Lung (tissue), 12 donors: Measurements from ENCODE around the gene CAMK2B. TPM values are rescaled to one million over a fixed set of nuclear protein-coding genes. Genes with fewer than 3 reads are reported as not detected.

Experiments
- ATAC-seq: fragments of 200-7000 bp; cut with Tn5 transposase; one replicate; pipeline ENCODE4 v1.9.1; 2020; ENCODE audit warnings: moderate number of reproducible peaks; ENCODE audit not compliant: insufficient read depth, low FRiP score
- DNase-seq, 3 donors: peaks; one replicate each; pipeline ENCODE4 v3.0.0-alpha.2; 2013 to 2017
- H3K27ac ChIP-seq, 2 donors: one replicate each; pipeline ENCODE4 v1.5.1; 2013; ENCODE audit warnings: mild to moderate bottlenecking in 2 of 2, moderate library complexity in 2 of 2, control low read depth in 1 of 2, inconsistent platforms in 1 of 2, low read depth in 1 of 2, low read length in 1 of 2
- H3K27me3 ChIP-seq, 3 donors: one replicate each; pipeline ENCODE4 v1.5.1; 2013; ENCODE audit warnings: low read length in 2 of 3; ENCODE audit not compliant: control insufficient read depth in 3 of 3, insufficient read depth in 3 of 3
- H3K36me3 ChIP-seq, 4 donors: one replicate each; pipeline ENCODE4 v1.5.1; 2013; ENCODE audit warnings: low read length in 4 of 4, mild to moderate bottlenecking in 1 of 4, moderate library complexity in 1 of 4; ENCODE audit not compliant: control insufficient read depth in 4 of 4, insufficient read depth in 4 of 4
- H3K4me1 ChIP-seq, 5 donors: one replicate each; pipeline ENCODE4 v1.5.1; 2013; ENCODE audit warnings: low read length in 5 of 5, mild to moderate bottlenecking in 2 of 5, moderate library complexity in 1 of 5; ENCODE audit not compliant: control insufficient read depth in 5 of 5, insufficient read depth in 5 of 5
- H3K4me3 ChIP-seq: one replicate; pipeline ENCODE4 v1.5.1; 2013; ENCODE audit warnings: mild to moderate bottlenecking, control low read depth, moderate library complexity
- H3K9ac ChIP-seq, 2 donors: one replicate each; pipeline ENCODE4 v1.5.1; 2013; ENCODE audit warnings: low read length in 2 of 2, control low read depth in 1 of 2; ENCODE audit not compliant: insufficient read depth in 1 of 2
- H3K9me3 ChIP-seq, 4 donors: one replicate each; pipeline ENCODE4 v1.5.1; 2013; ENCODE audit warnings: low read length in 3 of 4, mild to moderate bottlenecking in 1 of 4, moderate library complexity in 1 of 4; ENCODE audit not compliant: control insufficient read depth in 4 of 4, insufficient read depth in 3 of 4
- WGBS, 2 donors: extraction: QIAGEN DNeasy Blood & Tissue Kit; methylation state at CpG; one replicate each; pipeline ENCODE4 v1.1.7; 2013; 5-methylcytosine and 5-hydroxymethylcytosine counted together
- polyA plus RNA-seq, 2 donors: library from polyadenylated mRNA; stranded (reverse); fragments of 200-250 nt; gene quantifications; one replicate each; pipeline ENCODE4 v1.2.1, GENCODE V29; 2013
- total RNA-seq, 2 donors: library from RNA; depleted of rRNA in 1 of 2; stranded (reverse); fragments of >200 nt in 1 of 2; gene quantifications; one replicate each; pipeline ENCODE4 v1.2.1, GENCODE V29; 2014 to 2021
- TF ChIP-seq, protein P1 (sequence below): IDR thresholded peaks from 2 replicates; pipeline ENCODE4 v1.5.1; 2012; ENCODE audit warnings: mild to moderate bottlenecking; ENCODE audit errors: control extremely low read depth, extremely low read depth
- donor health status: control.
- donor health status: control.
- donor health status: Bipolar disorder and iron deficiency.
- donor health status: healthy.
- donor health status: DM: yes; HTN: yes; CAD: no.

The CAMK2B gene
- total and polyA plus RNA-seq, 4 donors, result 0.12 to 0.80 (median 0.33) TPM

GRCh38 chr7:44219371-44220045 is 105.9 kb downstream of the CAMK2B start:
- peaks cover 0 to 14% (median 0%) of the 10 kb centered on the region in 4 donors for H3K9me3 ChIP-seq
- WGBS, 2 donors, result 95% methylated on average over 18 of the region's 18 CpGs
- TF ChIP-seq, protein P1, sequence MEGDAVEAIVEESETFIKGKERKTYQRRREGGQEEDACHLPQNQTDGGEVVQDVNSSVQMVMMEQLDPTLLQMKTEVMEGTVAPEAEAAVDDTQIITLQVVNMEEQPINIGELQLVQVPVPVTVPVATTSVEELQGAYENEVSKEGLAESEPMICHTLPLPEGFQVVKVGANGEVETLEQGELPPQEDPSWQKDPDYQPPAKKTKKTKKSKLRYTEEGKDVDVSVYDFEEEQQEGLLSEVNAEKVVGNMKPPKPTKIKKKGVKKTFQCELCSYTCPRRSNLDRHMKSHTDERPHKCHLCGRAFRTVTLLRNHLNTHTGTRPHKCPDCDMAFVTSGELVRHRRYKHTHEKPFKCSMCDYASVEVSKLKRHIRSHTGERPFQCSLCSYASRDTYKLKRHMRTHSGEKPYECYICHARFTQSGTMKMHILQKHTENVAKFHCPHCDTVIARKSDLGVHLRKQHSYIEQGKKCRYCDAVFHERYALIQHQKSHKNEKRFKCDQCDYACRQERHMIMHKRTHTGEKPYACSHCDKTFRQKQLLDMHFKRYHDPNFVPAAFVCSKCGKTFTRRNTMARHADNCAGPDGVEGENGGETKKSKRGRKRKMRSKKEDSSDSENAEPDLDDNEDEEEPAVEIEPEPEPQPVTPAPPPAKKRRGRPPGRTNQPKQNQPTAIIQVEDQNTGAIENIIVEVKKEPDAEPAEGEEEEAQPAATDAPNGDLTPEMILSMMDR, result no peak
- H3K36me3 ChIP-seq, result no peaks in the 10 kb centered on the region
- DNase-seq (no peak), ATAC-seq (no peak)
- H3K4me1 ChIP-seq, result peaks cover 0 to 7% (median 0%) of the 10 kb centered on the region in 5 donors
- H3K27me3 ChIP-seq, result peaks cover 0 to 4% (median 0%) of the 10 kb centered on the region in 3 donors
- no peak overlapping the region for H3K4me3 ChIP-seq
- H3K27ac ChIP-seq, result no peak overlapping the region
- no peak overlapping the region for H3K9ac ChIP-seq

GRCh38 chr7:44218418-44219201 is 106.8 kb downstream of the CAMK2B start:
- Histone ChIP-seq H3K27ac (no peak overlapping the region), H3K4me1 (peaks cover 0 to 7% (median 0%) of the 10 kb centered on the region in 5 donors), H3K4me3 (no peak overlapping the region), H3K36me3 (peaks cover 0 to 3% (median 0%) of the 10 kb centered on the region in 4 donors), H3K27me3 (peaks cover 0 to 4% (median 0%) of the 10 kb centered on the region in 3 donors), H3K9ac (no peak overlapping the region), H3K9me3 (peaks cover 0 to 14% (median 0%) of the 10 kb centered on the region in 4 donors)
- peak; percentile 47 to 63 (median 56) for DNase-seq
- WGBS, 2 donors, result 77 to 84% methylated on average over 26 of the region's 26 CpGs
- no peak for ATAC-seq
- TF ChIP-seq, protein P1, result no peak

- TF ChIP-seq, protein P1, result no peak
- no peak overlapping the region for H3K27ac ChIP-seq
- no peak overlapping the region for H3K9ac ChIP-seq
- ATAC-seq (no peak), DNase-seq (no peak)
- H3K36me3 ChIP-seq, result peaks cover 0 to 10% (median 1%) of the 10 kb centered on the region in 4 donors
- peaks cover 0 to 7% (median 0%) of the 10 kb centered on the region in 5 donors for H3K4me1 ChIP-seq
- H3K9me3 ChIP-seq, result peaks cover 0 to 14% (median 0%) of the 10 kb centered on the region in 4 donors
- WGBS, 2 donors, result 81 to 85% methylated on average over 17 of the region's 17 CpGs
- H3K27me3 ChIP-seq, result peaks cover 0 to 2% (median 0%) of the 10 kb centered on the region in 3 donors
- H3K4me3 ChIP-seq, result no peak overlapping the region
Measured at GRCh38 chr7:44217852-44218402, 107.5 kb downstream of the CAMK2B start.
